HS-27A (cell line): ENCODE data around the gene TMED8.

Experiments used
- DNase-seq: peaks from one replicate; pipeline ENCODE4 v3.0.0-alpha.2; 2012; ENCODE audit warnings: low read depth, missing footprints

The TMED8 gene

GRCh38 chr14:77290705-77291104 lies 86.2 kb downstream of the TMED8 start:
- DNase-seq = no peak

GRCh38 chr14:77286576-77286975 lies 90.3 kb downstream of the TMED8 start:
- DNase-seq = no peak
